Keratinocyte (primary cell): Measurements from ENCODE around the gene LGR6. TPM values are rescaled to one million over a fixed set of nuclear protein-coding genes. Genes with fewer than 3 reads are reported as not detected.

Experiments used
- DNase-seq: peaks from one replicate; pipeline ENCODE4 v3.0.0-alpha.2; 2011; ENCODE audit warnings: low read depth, missing footprints, low spot score
- FAIRE-seq: peaks from 2 replicates; lab custom pipeline; 2011; peaks lifted over from hg19 to GRCh38; lab: Jason Lieb, UNC
- H2AFZ ChIP-seq: 2 replicates; pipeline ENCODE4 v1.6.0; 2012; ENCODE audit warnings: low read length, control low read depth, inconsistent platforms; ENCODE audit not compliant: control insufficient read depth
- H3K27ac ChIP-seq: 2 replicates; pipeline ENCODE4 v1.5.1; 2011; ENCODE audit warnings: low read length; ENCODE audit not compliant: control insufficient read depth, insufficient read depth
- H3K27me3 ChIP-seq: 3 replicates; pipeline ENCODE4 v1.6.0; 2011; ENCODE audit warnings: low read length; ENCODE audit not compliant: control insufficient read depth, insufficient read depth; ENCODE audit errors: extremely low read depth
- H3K36me3 ChIP-seq, 2 experiments: 2 replicates in 1 of 2; 3 replicates in 1 of 2; pipeline ENCODE4 v1.5.1; 2011; ENCODE audit warnings: low read length in 2 of 2, mild to moderate bottlenecking in 1 of 2; ENCODE audit not compliant: control insufficient read depth in 2 of 2, insufficient read depth in 2 of 2; ENCODE audit errors: extremely low read depth in 1 of 2
- H3K4me1 ChIP-seq: 3 replicates; pipeline ENCODE4 v1.5.1; 2011; ENCODE audit warnings: low read length; ENCODE audit not compliant: control insufficient read depth, insufficient read depth; ENCODE audit errors: extremely low read depth
- H3K4me2 ChIP-seq: 3 replicates; pipeline ENCODE4 v1.6.0; 2011; ENCODE audit warnings: low read depth, low read length; ENCODE audit not compliant: control insufficient read depth, insufficient read depth; ENCODE audit errors: extremely low read depth
- H3K4me3 ChIP-seq, 3 experiments: fragments of 200-600 bp in 1 of 3; sonication (generic) in 1 of 3; 2 replicates in 2 of 3; 3 replicates in 1 of 3; pipeline ENCODE4 v1.5.1; 2011 to 2016; ENCODE audit warnings: low read length in 3 of 3, mild to moderate bottlenecking in 3 of 3, control low read depth in 2 of 3, inconsistent platforms in 1 of 3, low read depth in 1 of 3, mixed read lengths in 1 of 3, mixed run types in 1 of 3, moderate library complexity in 1 of 3; ENCODE audit not compliant: control insufficient read depth in 2 of 3, insufficient read depth in 2 of 3; ENCODE audit errors: extremely low read depth in 1 of 3
- H3K79me2 ChIP-seq: 2 replicates; pipeline ENCODE4 v1.6.0; 2012; ENCODE audit warnings: low read length; ENCODE audit not compliant: control insufficient read depth, insufficient read depth
- H3K9ac ChIP-seq: 3 replicates; pipeline ENCODE4 v1.6.0; 2011; ENCODE audit warnings: low read length; ENCODE audit not compliant: control insufficient read depth, insufficient read depth; ENCODE audit errors: extremely low read depth
- H3K9me1 ChIP-seq: 3 replicates; pipeline ENCODE4 v1.6.0; 2011; ENCODE audit warnings: low read length; ENCODE audit not compliant: control insufficient read depth, insufficient read depth; ENCODE audit errors: extremely low read depth
- H3K9me3 ChIP-seq: 2 replicates; pipeline ENCODE4 v1.5.1; 2012; ENCODE audit warnings: low read depth, low read length; ENCODE audit not compliant: control insufficient read depth
- H4K20me1 ChIP-seq: 3 replicates; pipeline ENCODE4 v1.6.0; 2011; ENCODE audit warnings: low read length; ENCODE audit not compliant: control insufficient read depth, insufficient read depth; ENCODE audit errors: extremely low read depth
- CTCF ChIP-seq, 3 experiments: IDR thresholded peaks in 1 of 3; conservative IDR thresholded peaks in 1 of 3; optimal IDR thresholded peaks in 1 of 3; 2 replicates in 2 of 3; 3 replicates in 1 of 3; pipeline versions ENCODE3 to v1.5.1; 2011; ENCODE audit warnings: low read length in 3 of 3, mild to moderate bottlenecking in 3 of 3, moderate library complexity in 2 of 3, control low read depth in 1 of 3, inconsistent platforms in 1 of 3; ENCODE audit not compliant: insufficient read depth in 2 of 3; ENCODE audit errors: extremely low read depth in 1 of 3
- EZH2 ChIP-seq: IDR thresholded peaks from one replicate; pipeline ENCODE4 v1.6.1; 2012; ENCODE audit warnings: inconsistent platforms, mild to moderate bottlenecking, low read length, moderate library complexity
- dilution Hi-C: fragments of 300-500 bp; cut with MboI; formaldehyde crosslinking; loops from one replicate; pipeline ENCODE4 v1.7.0; 2020; ENCODE audit warnings: low sequenced_read_pairs; ENCODE audit not compliant: extremely low pct_ligation_motif_present
- polyA plus RNA-seq, 5 experiments: library from polyadenylated mRNA; depleted of rRNA in 3 of 5; stranded (reverse) in 3 of 5; stranded (forward) in 1 of 5; unstranded in 1 of 5; fragments of >200 nt; gene quantifications; 1 replicate in 1 of 5; 2 replicates in 3 of 5; 3 replicates in 1 of 5; pipeline versions ENCODE4 v1.2.1 to v1.2.3, GENCODE V29; 2011 to 2012; ENCODE audit warnings: missing spikeins in 2 of 5, low read depth in 1 of 5, low replicate concordance in 1 of 5

Gene LGR6
- polyA plus RNA-seq, 1 donor (not counting 4 experiments of a cell fraction or from before 2014, with no cell fraction given), result 0.42 TPM

DNA sequence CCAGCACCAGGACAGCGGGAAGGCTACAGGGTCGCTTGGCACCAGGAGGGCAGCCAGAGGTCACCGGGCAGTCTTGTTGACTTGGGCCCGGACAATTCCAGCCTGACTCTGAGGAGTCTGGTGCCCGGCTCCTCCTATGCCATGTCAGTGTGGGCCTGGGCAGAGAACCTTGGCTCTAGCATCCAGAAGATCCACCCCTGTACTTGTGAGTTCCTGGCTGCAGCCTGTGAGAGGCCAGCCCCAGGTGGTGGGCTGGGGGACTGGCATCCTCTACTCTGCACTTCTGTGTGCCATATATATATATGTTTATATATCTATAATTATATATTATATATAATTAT, 21.6 kb upstream of the LGR6 start:
- Histone ChIP-seq H3K27ac (no peak overlapping the region), H3K9ac (no peak overlapping the region), H3K79me2 (no peaks in the 10 kb centered on the region), H3K36me3 (no peaks in the 10 kb centered on the region), H3K4me3 (no peak overlapping the region), H3K4me1 (no peaks in the 10 kb centered on the region), H3K4me2 (no peak overlapping the region), H4K20me1 (no peaks in the 10 kb centered on the region), H3K9me3 (no peaks in the 10 kb centered on the region), H3K27me3 (peaks cover 3% of the 10 kb centered on the region), H3K9me1 (no peaks in the 10 kb centered on the region), H2AFZ (no peak overlapping the region)
- FAIRE-seq (no peak), DNase-seq (no peak)
- dilution Hi-C loops, result no loop called here
- TF ChIP-seq EZH2, result no peak

DNA sequence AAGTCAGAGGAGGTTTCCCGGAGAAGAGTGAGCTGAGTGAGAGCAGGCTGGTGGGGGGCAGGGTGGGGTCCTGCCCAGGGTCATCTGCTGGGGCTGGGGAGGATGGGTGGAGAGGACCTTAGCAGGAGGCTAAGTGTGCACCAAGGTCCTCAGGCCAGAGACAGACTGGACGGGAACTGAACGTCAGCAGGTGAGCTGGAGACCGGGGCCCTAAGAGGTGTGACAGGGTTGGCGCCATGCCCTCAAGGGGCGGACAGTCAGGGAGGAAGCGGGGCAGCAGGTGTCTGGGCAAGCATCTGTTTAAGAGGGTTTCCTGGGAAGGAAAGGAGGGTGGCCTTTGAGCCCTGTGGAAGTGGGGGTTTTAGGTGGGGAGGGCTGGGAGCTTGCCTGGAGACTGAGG, 19.6 kb upstream of the LGR6 start:
- no peak for FAIRE-seq
- H3K79me2 ChIP-seq, result no peaks in the 10 kb centered on the region
- DNase-seq, result no peak
- no peak overlapping the region for H3K4me3 ChIP-seq
- no peak overlapping the region for H2AFZ ChIP-seq
- no peaks in the 10 kb centered on the region for H3K9me3 ChIP-seq
- H4K20me1 ChIP-seq, result no peaks in the 10 kb centered on the region
- H3K27me3 ChIP-seq, result peaks cover 8% of the 10 kb centered on the region
- no peak overlapping the region for H3K27ac ChIP-seq
- H3K4me2 ChIP-seq, result no peak overlapping the region
- no peak overlapping the region for H3K9ac ChIP-seq
- no peaks in the 10 kb centered on the region for H3K9me1 ChIP-seq
- H3K36me3 ChIP-seq, result no peaks in the 10 kb centered on the region
- no peak for TF ChIP-seq CTCF (optimal IDR thresholded peaks at IDR 0.05 in 1 of 3, IDR thresholded peaks at IDR 0.05 in 1 of 3, conservative IDR thresholded peaks at IDR 0.05 in 1 of 3; ENCODE audit: extremely low read depth in 1 of 3, insufficient read depth in 2 of 3, low read length in 3 of 3)
- no peak for TF ChIP-seq EZH2
- dilution Hi-C loops, result no loop called here
- no peaks in the 10 kb centered on the region for H3K4me1 ChIP-seq
